HG03378 (cell line): ENCODE results near the gene TMED7.
A peak's percentile ranks its signal among the peaks of the same experiment; 100 is the strongest.
"Not testable (repeated sequence)": the region's sequence is repeated elsewhere in the genome, so short reads cannot be mapped to it uniquely, and the experiment has no call there.

ENCODE experiments used
- ATAC-seq: cut with Tn5 transposase; IDR thresholded peaks from one replicate; pipeline ENCODE4 v1.9.1; 2021; ENCODE audit warnings: mild to moderate bottlenecking, moderate library complexity; ENCODE audit not compliant: unreplicated experiment

Gene TMED7

DNA sequence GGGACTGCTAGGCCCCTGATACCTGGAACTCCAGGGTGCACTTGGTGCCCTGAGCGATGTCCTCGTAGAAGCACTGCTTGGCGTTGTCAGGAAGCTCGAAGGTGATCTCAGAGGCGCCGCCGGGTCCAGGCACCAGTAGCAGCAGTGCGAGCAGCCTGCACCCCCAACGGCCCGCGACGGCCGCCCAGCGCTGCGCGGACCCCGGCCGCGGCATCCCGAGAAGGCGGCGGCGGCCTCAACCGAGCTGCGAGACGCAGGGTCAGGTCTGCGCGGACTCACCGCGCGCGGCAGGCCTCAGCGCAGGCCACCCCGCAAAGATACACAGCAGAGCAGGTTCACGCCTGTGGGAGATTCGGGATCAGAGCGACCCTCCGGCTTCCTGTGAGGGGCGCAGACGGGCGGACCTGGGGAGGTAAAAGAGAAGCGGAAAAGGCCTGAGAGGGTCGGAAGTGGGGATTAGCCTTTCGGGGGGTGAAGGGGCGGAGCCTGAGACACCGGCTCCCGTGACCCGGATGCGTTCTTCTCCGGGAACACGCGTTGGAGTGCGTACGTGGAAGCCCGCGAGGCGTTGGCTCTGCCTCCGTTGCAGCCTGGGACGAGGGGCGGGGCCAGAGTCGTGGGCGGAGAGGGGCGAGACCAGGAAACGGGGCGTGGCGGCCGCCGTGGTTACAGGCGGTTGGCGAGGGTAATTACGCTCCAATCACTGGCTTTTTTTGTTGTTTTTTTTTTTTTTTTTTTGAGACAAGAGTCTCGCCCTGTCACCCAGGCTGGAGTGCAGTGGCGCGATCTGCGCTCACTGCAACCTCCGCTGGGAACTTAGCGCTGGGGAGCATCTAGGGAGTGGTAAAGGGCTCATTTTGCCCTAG is at the start of gene TMED7:
TMED7 (minus strand) TSS at position 458 of the 866 bp plus-strand sequence; CDS start at position 214, 244 bp downstream.
- ATAC-seq: peak; percentile 87

DNA sequence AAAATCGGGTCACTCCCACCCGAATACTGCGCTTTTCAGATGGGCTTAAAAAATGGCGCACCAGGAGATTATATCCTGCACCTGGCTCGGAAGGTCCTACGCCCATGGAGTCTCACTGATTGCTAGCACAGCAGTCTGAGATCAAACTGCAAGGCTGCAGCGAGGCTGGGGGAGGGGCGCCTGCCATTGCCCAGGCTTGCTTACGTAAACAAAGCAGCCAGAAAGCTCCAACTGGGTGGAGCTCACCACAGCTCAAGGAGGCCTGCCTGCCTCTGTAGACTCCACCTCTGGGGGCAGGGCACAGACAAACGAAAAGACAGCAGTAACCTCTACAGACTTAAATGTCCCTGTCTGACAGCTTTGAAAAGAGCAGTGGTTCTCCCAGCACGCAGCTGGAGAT is 48.9 kb upstream of the TMED7 start:
- ATAC-seq: not testable (repeated sequence)

DNA sequence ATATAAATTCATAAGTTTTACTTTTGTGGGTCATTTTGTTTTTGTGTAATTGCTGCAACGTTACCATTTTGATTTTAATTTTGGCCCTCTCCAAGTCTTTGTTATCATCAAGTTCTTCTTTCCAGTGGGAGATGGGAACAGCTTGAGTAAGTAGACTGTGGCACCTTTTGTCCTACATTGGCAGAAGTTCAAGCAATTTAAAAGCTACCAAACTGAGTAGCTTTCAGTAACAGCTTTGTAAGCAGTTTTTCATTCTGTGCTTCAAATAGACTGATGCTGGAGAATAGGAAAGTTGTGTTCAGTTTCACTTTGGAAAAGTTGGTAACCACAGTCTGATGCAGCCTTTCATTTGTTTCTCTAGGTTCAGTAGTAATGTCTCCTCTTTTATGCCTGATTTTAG is 47.8 kb upstream of the TMED7 start:
- ATAC-seq: no peak

DNA sequence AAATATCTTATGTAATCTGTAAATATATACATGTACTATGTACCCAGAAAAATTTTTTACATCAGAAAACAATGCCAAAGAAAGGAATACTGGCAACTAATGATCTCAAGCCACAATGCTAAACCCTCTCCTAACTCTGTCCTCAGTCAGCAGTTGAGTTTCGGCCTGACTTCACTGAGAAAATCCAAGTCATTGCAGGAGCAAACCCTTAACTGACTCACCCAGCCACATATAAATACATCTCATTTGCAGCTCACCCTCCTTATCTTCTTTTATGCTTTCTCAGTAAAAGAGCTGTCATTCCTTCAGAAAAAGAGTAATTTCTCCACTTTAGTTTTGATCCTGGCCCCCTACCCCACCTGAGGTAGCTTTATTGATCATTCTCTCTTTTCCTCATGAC is 46.1 kb upstream of the TMED7 start:
- no peak for ATAC-seq

DNA sequence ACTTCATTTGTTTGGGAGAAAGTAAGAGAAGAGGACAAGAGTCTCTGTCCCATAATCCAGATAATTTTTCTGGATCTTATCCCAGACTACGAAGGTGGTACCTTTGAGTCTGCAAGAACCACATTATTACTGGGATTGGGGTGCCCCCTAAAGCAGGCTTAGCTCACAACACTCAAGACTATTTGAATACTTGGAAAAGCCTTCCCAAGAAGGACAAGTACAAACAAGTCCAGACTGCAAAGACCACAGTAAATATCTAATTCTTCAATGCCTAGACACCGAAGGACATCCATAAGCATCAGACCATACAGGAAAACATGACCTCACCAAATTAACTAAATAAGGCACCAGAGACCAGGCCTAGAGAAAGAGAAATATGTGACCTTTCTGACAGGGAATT is 40.2 kb upstream of the TMED7 start:
- no peak for ATAC-seq

DNA sequence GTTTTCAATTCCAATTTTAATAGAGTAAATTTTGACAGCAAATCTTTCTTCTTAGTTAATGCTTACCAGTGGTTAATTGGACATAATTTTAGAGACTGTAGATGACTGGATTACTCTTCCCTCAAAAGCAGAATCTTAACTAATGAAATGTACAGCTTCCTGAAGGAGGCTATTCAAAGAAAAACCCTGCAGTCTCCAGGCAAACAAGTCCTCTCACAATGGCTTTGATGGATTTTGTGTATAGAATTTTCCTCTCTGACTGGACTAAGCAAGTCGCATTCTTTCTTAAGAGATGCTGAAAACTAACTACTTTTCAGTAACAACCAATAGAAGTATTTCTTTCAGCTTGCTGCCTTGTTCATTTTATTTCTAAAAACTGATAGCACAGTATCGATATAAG is 35.7 kb upstream of the TMED7 start:
- ATAC-seq: no peak

DNA sequence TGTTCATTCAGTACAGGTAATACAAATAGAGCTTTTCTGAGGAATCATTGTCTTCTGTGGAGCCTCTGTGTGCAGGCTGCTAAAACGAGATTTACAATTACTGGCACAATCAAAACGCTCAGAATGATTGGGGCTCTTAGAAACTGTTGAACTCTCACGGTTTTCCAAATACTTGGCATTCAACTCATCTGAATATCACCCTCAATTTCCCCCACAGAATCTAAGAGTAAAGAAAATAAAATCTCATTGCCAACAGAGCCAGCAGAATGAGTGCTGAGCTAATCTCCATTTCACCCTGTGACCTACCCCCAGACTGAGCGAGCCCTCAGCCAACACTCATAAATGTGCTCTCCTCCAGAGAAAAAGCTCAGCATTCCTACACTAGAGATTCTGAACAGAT is 35.3 kb upstream of the TMED7 start:
- ATAC-seq: no peak

DNA sequence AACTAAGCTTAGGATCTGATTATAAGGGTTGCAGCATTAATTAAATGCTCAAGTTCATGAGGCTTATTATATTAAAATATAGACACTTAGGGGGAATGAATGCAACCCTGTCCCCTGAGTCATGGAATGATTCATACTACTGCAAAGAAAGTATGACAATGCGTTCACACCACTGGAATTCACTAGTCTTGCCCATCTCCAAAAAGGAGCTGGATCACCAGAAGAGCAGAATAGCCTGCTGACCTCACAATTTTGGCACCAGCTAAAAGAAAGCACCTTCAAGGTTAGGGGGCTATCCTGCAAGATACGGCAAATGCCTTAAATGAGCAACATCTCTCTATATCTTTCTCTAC is 32.0 kb upstream of the TMED7 start:
- no peak for ATAC-seq

DNA sequence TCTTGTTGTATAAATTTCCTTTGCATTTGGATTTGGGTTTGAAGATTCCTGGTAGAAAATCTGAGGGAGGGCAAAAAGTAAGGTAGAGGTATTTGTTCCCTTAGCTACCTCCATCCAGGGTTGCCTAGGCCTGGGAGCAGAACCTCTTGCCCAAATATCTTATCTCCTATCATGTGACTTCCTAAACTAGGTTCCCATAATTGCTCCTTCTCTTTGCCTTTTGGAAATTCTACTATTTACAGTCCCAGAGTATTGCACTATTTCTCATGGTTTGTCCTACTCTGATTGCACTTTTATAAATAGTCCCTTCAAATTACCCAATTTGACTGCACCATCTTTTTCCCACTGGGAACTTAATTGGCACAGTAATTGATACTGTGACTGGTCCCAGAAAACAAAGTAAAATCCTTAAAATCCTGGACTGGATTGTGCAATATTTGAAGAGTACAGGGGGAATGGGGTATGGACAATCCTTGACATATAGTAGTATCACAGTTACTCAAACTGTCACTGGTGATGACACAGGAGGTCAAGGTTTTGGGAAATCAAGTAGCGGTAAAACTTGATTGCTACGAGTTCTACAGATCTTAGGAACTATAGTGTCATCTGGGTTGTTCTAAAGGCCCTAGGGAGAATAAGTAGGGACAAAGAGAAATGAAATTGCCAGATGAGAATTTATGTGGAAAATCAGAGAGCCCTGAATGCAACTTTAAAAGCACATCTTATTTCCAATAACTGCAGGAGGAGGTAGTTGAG is 31.5 kb upstream of the TMED7 start:
- ATAC-seq: no peak

DNA sequence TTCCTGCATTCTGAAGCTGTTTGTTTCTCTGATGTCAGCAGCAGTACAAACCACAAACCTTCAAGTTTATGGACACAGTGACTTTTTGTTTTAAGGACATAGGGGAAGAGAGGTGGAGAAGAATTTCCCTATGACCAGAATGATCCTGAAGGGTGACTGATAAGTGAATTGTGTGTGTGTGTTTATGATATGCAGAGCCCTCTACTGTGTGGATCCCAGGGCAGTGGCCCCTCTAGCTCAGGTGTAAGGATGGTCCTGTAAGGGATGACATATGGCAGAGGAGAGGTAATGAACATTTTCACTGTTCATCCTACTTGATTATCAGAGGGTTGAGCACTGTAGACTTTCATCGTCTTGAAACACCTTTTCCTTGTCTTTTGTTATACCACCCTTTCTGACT is 30.6 kb upstream of the TMED7 start:
- no peak for ATAC-seq

DNA sequence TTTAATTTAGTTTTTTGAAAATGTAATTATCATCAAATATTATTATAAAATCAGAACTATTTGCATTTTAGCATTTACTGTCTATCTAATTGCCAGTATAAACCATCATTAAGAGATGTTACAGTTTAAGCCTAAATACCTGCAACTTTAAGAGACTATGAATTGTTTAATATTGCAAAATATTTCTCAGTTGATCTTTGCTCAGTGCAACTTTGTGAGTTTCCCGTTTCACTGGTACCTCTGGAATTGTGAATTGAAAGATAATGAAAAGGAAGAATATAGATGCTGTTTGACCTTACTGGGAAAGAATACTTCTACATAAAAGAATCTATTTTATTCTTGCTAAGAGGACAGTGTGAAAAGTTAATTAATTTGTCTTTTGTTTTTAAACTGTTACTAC is 30.2 kb upstream of the TMED7 start:
- ATAC-seq: no peak

DNA sequence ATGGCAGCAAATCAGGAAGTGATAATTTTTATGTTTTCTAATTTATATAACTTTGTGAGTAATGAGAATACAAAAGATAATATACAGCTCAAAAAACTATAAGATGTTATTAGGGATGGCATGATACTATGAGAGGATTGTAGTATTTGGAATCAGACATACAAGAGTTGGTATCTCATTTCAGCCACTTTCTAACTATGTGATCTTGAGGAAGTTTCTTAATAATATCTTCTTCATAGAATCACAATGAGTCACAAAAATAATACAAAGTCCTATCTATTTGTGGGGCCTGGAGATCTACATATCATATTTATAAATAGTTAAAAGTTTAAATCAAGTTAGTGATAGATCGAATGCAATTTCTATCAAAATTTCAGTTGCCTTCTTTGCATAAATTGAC is 23.7 kb upstream of the TMED7 start:
- ATAC-seq: no peak

DNA sequence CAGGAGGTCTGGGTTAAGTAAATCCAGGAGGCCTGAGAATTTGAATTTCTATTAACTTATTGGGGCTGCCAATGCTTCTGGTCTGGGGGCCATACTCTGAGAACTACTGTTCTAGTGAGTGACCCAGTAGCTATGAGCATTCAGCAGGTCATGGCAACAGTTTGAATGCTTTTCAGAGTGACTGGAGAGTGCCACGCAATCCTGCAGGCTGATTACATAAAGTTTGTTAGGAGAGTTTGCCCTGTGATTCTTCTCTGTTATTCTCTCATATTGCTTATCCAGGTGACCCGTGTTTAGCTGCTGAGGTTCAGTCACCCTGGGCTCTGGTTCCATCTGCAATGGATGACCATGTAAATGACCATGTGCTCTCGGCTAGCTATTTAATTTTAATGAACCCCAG is 22.2 kb upstream of the TMED7 start:
- no peak for ATAC-seq

DNA sequence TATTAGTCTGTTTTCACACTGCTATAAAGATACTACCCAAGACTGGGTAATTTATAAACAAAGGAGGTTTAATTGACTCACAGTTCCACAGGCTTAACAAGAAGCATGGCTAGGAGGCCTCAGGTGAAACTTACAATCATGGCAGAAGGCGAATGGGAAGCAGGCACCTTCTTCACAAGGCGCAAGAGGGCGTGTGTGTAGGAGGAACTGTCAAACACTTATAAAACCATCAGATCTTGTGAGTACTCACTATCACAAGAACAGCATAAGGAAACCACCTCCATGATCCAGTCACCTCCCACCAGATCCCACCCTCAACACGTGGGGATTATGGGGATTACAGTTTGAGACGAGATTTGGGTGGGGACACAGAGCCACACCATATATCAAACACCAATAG is 19.6 kb upstream of the TMED7 start:
- ATAC-seq: not testable (repeated sequence)

DNA sequence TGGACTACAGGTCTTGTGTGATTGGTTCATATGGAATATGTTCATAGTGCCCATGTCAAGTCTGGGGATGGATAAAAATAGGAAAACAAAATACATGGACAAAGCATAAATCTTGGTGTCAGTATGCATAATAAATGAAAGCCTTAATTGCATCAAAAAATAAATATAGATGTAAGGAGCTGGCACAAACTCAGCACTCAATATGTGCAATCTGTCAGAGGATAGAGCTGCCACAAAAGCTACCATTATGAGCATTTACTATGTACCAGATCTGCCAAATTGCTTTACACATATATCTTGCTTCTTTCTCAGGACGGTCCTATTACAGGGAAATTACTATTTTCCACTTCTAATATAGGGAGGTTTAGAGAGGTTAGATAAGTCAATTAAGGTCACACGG is 18.2 kb upstream of the TMED7 start:
- no peak for ATAC-seq

DNA sequence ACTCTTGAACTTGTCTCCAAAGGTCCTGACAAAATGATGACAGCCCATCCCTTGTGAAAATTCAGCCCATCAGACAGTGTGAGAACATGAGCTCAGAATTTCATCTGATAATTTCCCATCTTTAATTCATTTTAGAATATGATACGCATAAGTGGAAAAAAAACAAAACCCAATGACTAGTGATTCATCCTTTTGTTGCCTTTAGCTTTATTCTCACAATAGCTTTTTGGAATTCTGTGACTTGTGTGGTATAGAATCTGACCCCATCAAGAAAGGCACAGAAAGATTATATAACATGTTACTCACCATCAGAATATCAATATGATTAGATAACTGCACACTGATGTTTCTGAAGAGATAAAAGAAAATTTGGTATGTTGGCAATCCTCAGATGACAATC is 16.1 kb upstream of the TMED7 start:
- no peak for ATAC-seq

DNA sequence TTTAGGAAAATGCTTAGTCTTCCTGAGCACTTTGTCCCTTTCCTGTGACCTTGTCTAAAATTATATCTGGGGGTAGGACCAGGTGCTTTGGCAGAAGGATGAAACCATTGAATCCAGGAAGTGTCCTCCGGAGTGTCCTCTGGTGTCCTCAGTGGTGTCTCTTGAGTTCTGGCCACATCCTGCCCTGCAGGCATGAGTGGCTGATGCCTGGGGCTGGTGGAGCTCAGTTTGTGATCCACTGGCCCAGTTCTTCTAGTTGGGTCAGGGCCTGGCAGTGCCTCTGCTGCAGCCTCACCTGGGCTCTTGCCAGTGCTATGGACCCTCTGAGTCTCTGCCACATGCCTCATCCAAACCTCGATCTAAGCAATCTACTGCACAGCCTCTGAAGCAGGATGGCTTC is 14.4 kb upstream of the TMED7 start:
- no peak for ATAC-seq

DNA sequence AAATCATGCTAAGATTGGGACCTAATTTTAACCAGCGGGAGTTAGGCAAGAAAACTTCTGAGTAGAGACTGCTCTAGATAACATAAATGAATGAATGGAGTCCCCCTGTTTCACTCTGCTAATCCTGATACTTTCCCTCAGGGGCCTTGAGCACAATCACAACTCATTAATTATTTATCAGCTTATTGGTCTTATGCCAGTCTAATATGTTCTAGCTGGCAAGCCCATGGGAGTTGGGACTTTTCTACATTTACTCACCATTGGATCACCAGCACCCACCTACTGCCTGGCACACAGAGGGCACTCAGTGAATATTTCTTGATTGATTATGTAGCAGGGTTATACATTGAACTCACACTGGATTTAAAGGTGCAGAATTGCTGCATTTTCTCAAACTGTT is 13.5 kb upstream of the TMED7 start:
- no peak for ATAC-seq

DNA sequence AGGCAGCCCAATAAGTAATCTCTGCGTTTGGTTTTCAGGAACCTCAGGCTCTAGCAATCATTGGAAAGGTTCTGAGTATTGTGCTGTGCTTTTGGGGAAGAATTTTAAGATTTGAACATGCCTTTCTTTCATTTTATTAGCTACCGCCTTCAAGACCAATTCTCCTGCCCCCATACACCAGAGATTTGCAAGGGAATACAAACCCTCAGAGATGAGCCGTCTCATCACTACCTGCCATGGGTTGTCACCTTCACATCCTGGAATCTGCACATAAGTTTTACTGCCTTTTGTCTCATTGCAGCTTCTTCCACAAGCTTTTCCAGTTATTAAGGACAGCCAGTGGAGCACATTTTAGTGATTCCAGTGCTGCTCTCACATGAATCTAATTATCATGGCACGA is 11.7 kb upstream of the TMED7 start:
- no peak for ATAC-seq

DNA sequence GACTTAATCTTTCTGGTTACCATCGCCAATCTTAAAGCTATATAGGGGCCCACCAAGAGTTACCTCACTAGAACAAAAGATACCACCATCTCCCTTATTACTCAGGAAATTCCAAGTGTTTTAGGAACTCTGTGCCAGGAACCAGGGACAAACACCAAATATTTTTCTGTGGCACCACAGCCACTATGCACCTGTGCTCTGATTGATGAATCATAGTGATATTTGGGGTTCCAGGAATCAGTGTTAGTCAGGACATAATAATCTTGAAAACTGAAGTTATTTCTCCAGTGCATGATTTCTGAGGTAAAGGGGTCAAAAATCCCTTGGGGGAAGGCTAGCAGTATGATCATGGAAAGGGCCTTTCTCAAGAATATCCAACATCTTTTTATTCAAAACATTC is 10.2 kb upstream of the TMED7 start:
- ATAC-seq: no peak

DNA sequence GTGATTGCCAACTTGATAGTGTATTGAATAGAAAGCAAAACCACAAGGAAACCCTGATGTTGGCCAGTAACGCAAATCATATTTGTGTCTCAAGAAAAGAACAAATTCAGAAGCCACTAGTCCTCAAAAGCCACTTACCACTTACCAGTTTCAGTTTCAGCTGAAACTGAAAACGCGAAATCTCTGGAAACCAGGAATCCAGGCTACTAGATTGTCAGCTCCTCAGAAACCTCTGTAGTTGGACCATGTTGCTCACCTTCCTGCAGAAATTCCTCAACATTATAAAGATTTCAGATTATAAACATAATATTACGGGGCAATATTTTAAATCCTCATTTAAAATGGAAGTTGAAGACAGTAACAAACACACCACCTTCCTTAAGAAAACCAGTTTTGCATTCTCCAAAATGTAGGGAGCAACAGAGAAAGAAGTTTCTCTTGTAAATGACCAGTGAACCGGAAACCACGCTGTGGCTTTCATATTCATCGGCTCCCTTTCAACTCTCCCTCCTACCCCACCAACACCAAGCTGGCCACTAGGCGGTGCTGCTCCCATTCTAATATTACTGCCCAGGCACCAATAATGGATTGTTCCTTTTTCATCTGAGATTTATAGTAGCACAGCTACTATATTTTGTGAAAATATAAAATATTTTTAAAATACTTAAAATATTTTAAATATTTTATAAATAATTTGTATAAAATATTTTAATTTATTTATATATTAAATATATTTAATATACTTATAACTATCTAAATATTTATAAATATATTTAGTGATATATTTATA is 8.7 kb upstream of the TMED7 start:
- ATAC-seq: peak; percentile 53

DNA sequence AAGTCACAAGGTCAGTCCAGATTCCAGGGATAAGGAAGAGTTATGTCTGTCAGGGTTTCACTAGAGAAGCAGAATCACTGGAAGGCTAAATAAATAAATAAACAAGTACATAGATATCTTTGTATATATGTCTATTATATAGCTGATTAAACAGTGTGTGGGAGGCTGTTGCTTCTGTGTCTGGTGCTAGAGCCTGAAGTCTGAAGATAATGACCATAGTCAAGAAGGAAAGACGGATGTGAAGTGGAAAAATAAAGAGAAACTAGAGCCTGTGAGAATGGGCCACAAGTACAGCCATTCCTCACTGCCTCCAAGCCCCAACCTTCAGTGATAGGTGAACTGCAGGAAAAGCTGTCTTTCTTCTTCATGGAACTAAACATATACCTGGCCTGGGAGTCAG is 4.1 kb upstream of the TMED7 start:
- no peak for ATAC-seq
